A549 (cell line): ENCODE results near the gene POLR1B.

Experiments used
- BHLHE40 ChIP-seq: IDR thresholded peaks from 2 replicates; pipeline ENCODE4 v1.6.1; 2012; ENCODE audit warnings: low read depth, low read length, inconsistent platforms
- EP300 ChIP-seq, 2 experiments: fragments of >200 bp; sonication (Bioruptor Twin); formaldehyde crosslinking; IDR thresholded peaks; 2 replicates in 1 of 2; 3 replicates in 1 of 2; pipeline ENCODE4 v1.6.1; 2016 to 2017
- FOSB ChIP-seq: fragments of 250-450 bp; sonication (Bioruptor Pico); IDR thresholded peaks from 2 replicates; pipeline ENCODE4 v1.5.0; 2020; ENCODE audit warnings: mild to moderate bottlenecking, moderate library complexity
- HDAC2 ChIP-seq: fragments of 200-600 bp; sonication (generic); IDR thresholded peaks from 2 replicates; pipeline ENCODE4 v1.6.1; 2016
- HEYL ChIP-seq: fragments of 250-450 bp; sonication (Bioruptor Pico); IDR thresholded peaks from 2 replicates; pipeline ENCODE4 v1.8.0; 2021; ENCODE audit warnings: mild to moderate bottlenecking, moderate library complexity
- POLR2A ChIP-seq: IDR thresholded peaks from 2 replicates; pipeline ENCODE4 v1.6.1; 2012; ENCODE audit warnings: mild to moderate bottlenecking, low read length
- RFX5 ChIP-seq: fragments of 450-650 bp; IDR thresholded peaks from 2 replicates; pipeline ENCODE4 v1.7.1; 2014; ENCODE audit warnings: antibody characterized with exemption, mild to moderate bottlenecking, moderate library complexity
- SREBF2 ChIP-seq: fragments of 450-650 bp; IDR thresholded peaks from 2 replicates; pipeline ENCODE4 v1.6.1; 2014; ENCODE audit warnings: mild to moderate bottlenecking, moderate library complexity
- TP53 ChIP-seq: fragments of 250-450 bp; sonication (Bioruptor Pico); IDR thresholded peaks from 2 replicates; pipeline ENCODE4 v1.5.0; 2021; ENCODE audit warnings: mild to moderate bottlenecking, moderate library complexity
- TF ChIP-seq, protein P1 (sequence below): fragments of >200 bp; sonication (Bioruptor Twin); formaldehyde crosslinking; IDR thresholded peaks from 3 replicates; pipeline ENCODE4 v1.5.1; 2016
- TF ChIP-seq, protein P2 (sequence below): IDR thresholded peaks from 2 replicates; pipeline ENCODE4 v1.6.1; 2012
- TF ChIP-seq, protein P3 (sequence below): fragments of 200-600 bp; sonication (generic); IDR thresholded peaks from 2 replicates; pipeline ENCODE4 v1.6.1; 2016; ENCODE audit warnings: antibody characterized with exemption, mild to moderate bottlenecking, moderate library complexity
- TF ChIP-seq, protein P4 (sequence below): fragments of 150-350 bp; IDR thresholded peaks from 2 replicates; pipeline ENCODE4 v1.6.1; 2014; ENCODE audit warnings: low read depth, mild to moderate bottlenecking, low read length
- TF ChIP-seq, protein P5 (sequence below): fragments of 450-650 bp; IDR thresholded peaks from 2 replicates; pipeline ENCODE4 v1.6.1; 2014; ENCODE audit warnings: antibody characterized with exemption

DNA sequence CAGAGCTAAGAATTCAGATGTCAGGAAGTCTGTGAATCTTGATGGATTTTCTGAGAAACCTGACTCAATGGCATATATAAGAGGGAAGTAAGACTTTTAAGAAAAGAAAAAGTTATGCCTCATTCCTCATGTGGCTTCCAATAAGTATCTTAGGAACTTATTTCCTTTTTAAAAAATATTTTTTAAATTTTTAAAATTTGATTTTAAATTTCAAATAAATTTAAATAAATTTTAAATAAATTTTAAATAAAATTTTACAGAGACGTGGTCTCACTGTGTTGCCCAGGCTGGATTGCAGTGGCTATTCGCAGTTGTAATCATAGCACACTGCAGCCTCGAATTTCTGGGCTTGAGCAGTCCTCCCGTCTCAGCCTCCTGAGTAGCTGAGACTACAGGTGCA, 11.5 kb upstream of the POLR1B start:
- TF ChIP-seq, protein P1, sequence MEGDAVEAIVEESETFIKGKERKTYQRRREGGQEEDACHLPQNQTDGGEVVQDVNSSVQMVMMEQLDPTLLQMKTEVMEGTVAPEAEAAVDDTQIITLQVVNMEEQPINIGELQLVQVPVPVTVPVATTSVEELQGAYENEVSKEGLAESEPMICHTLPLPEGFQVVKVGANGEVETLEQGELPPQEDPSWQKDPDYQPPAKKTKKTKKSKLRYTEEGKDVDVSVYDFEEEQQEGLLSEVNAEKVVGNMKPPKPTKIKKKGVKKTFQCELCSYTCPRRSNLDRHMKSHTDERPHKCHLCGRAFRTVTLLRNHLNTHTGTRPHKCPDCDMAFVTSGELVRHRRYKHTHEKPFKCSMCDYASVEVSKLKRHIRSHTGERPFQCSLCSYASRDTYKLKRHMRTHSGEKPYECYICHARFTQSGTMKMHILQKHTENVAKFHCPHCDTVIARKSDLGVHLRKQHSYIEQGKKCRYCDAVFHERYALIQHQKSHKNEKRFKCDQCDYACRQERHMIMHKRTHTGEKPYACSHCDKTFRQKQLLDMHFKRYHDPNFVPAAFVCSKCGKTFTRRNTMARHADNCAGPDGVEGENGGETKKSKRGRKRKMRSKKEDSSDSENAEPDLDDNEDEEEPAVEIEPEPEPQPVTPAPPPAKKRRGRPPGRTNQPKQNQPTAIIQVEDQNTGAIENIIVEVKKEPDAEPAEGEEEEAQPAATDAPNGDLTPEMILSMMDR: no peak
- TF ChIP-seq, protein P2, sequence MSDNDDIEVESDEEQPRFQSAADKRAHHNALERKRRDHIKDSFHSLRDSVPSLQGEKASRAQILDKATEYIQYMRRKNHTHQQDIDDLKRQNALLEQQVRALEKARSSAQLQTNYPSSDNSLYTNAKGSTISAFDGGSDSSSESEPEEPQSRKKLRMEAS: no peak
- TF ChIP-seq POLR2A: no peak
- no peak for TF ChIP-seq HDAC2
- TF ChIP-seq RFX5: no peak
- no peak for TF ChIP-seq HEYL (CRISPR knock-in tag)
- TF ChIP-seq FOSB (CRISPR knock-in tag): no peak
- TF ChIP-seq, protein P3, sequence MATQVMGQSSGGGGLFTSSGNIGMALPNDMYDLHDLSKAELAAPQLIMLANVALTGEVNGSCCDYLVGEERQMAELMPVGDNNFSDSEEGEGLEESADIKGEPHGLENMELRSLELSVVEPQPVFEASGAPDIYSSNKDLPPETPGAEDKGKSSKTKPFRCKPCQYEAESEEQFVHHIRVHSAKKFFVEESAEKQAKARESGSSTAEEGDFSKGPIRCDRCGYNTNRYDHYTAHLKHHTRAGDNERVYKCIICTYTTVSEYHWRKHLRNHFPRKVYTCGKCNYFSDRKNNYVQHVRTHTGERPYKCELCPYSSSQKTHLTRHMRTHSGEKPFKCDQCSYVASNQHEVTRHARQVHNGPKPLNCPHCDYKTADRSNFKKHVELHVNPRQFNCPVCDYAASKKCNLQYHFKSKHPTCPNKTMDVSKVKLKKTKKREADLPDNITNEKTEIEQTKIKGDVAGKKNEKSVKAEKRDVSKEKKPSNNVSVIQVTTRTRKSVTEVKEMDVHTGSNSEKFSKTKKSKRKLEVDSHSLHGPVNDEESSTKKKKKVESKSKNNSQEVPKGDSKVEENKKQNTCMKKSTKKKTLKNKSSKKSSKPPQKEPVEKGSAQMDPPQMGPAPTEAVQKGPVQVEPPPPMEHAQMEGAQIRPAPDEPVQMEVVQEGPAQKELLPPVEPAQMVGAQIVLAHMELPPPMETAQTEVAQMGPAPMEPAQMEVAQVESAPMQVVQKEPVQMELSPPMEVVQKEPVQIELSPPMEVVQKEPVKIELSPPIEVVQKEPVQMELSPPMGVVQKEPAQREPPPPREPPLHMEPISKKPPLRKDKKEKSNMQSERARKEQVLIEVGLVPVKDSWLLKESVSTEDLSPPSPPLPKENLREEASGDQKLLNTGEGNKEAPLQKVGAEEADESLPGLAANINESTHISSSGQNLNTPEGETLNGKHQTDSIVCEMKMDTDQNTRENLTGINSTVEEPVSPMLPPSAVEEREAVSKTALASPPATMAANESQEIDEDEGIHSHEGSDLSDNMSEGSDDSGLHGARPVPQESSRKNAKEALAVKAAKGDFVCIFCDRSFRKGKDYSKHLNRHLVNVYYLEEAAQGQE: no peak
- TF ChIP-seq, protein P4, sequence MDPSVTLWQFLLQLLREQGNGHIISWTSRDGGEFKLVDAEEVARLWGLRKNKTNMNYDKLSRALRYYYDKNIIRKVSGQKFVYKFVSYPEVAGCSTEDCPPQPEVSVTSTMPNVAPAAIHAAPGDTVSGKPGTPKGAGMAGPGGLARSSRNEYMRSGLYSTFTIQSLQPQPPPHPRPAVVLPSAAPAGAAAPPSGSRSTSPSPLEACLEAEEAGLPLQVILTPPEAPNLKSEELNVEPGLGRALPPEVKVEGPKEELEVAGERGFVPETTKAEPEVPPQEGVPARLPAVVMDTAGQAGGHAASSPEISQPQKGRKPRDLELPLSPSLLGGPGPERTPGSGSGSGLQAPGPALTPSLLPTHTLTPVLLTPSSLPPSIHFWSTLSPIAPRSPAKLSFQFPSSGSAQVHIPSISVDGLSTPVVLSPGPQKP: no peak
- TF ChIP-seq, protein P5, sequence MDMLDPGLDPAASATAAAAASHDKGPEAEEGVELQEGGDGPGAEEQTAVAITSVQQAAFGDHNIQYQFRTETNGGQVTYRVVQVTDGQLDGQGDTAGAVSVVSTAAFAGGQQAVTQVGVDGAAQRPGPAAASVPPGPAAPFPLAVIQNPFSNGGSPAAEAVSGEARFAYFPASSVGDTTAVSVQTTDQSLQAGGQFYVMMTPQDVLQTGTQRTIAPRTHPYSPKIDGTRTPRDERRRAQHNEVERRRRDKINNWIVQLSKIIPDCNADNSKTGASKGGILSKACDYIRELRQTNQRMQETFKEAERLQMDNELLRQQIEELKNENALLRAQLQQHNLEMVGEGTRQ: no peak
- TF ChIP-seq EP300 (IDR thresholded peaks at IDR 0.05): no peak
- no peak for TF ChIP-seq SREBF2
- no peak for TF ChIP-seq TP53 (CRISPR knock-in tag)
- TF ChIP-seq BHLHE40: no peak
